A673 (cell line): ENCODE data around the gene SAMD4B. TPM values are rescaled to one million over a fixed set of nuclear protein-coding genes. Genes with fewer than 3 reads are reported as not detected.

ENCODE experiments used
- BruUV-seq: library from RNA; stranded (reverse); fragments of 400-500 nt; replicated peaks from 2 replicates; lab custom pipeline; 2021; lab: Mats Ljungman, UMichigan
- CTCF ChIA-PET: fragments of 300-600 bp; sonication (Branson Sonifier 250); formaldehyde crosslinking; loops from one replicate; lab custom pipeline; 2022; ENCODE audit warnings: antibody characterized with exemption; lab: Charles Lee
- POLR2A ChIA-PET: fragments of 300-600 bp; sonication (Branson Sonifier 250); formaldehyde crosslinking; loops from one replicate; lab custom pipeline; 2022; ENCODE audit warnings: antibody characterized with exemption; ENCODE audit not compliant: low non-redundant PET; lab: Charles Lee
- DNase-seq: peaks from one replicate; pipeline ENCODE4 v3.0.0-alpha.2; 2015; ENCODE audit warnings: low spot score
- H3K27ac ChIP-seq: fragments of 200-600 bp; sonication (generic); 2 replicates; pipeline ENCODE4 v1.5.1; 2016; ENCODE audit warnings: mixed run types, low read depth, mild to moderate bottlenecking, mixed read lengths, antibody characterized with exemption, low read length; ENCODE audit not compliant: poor library complexity, severe bottlenecking
- H3K27me3 ChIP-seq: fragments of 200-600 bp; sonication (generic); replicated peaks from 2 replicates; pipeline ENCODE4 v1.6.1; 2017; ENCODE audit warnings: mixed run types, low read depth, mild to moderate bottlenecking, mixed read lengths, antibody characterized with exemption, low read length; ENCODE audit not compliant: insufficient read depth, poor library complexity
- H3K36me3 ChIP-seq: fragments of 200-600 bp; sonication (generic); 2 replicates; pipeline ENCODE4 v1.6.1; 2016; ENCODE audit warnings: mixed run types, mild to moderate bottlenecking, mixed read lengths, antibody characterized with exemption, low read length; ENCODE audit not compliant: insufficient read depth, poor library complexity, severe bottlenecking
- H3K4me1 ChIP-seq: fragments of 200-600 bp; sonication (generic); 2 replicates; pipeline ENCODE4 v1.6.1; 2017; ENCODE audit warnings: mixed run types, mild to moderate bottlenecking, mixed read lengths, antibody characterized with exemption, low read length; ENCODE audit not compliant: insufficient read depth, poor library complexity, severe bottlenecking
- H3K4me3 ChIP-seq: fragments of 200-600 bp; sonication (generic); 2 replicates; pipeline ENCODE4 v1.5.1; 2016; ENCODE audit warnings: low read depth, mixed run types, mild to moderate bottlenecking, mixed read lengths, low read length; ENCODE audit not compliant: poor library complexity, severe bottlenecking
- H3K9me3 ChIP-seq: fragments of 200-600 bp; sonication (generic); 2 replicates; pipeline ENCODE4 v1.6.1; 2016; ENCODE audit warnings: mixed run types, low read depth, mild to moderate bottlenecking, mixed read lengths, antibody characterized with exemption, low read length; ENCODE audit not compliant: poor library complexity, severe bottlenecking
- EZH2 ChIP-seq: fragments of 200-600 bp; sonication (generic); IDR thresholded peaks from 2 replicates; pipeline ENCODE4 v1.6.1; 2017; ENCODE audit warnings: borderline replicate concordance, low read depth, mild to moderate bottlenecking, mixed read lengths, antibody characterized with exemption, low read length; ENCODE audit not compliant: poor library complexity, severe bottlenecking
- intact Hi-C: fragments of 100-400 bp; cut with micrococcal nuclease; formaldehyde crosslinking; loops from one replicate; pipeline ENCODE4 v1.10.0; 2022; ENCODE audit not compliant: unreplicated experiment
- total RNA-seq: library from RNA; stranded (reverse); gene quantifications from 2 replicates; pipeline ENCODE4 v1.2.3, GENCODE V29; 2021
- TF ChIP-seq, protein P1 (sequence below): fragments of 300-800, 200-600 bp; sonication (generic); conservative IDR thresholded peaks from 2 replicates; pipeline ENCODE4 v1.5.1; 2017; ENCODE audit warnings: low read depth, mild to moderate bottlenecking, antibody characterized with exemption, low read length, moderate library complexity, mixed read lengths

The SAMD4B gene
- total RNA-seq, 1 experiment from 2014 or later = 168 TPM

DNA sequence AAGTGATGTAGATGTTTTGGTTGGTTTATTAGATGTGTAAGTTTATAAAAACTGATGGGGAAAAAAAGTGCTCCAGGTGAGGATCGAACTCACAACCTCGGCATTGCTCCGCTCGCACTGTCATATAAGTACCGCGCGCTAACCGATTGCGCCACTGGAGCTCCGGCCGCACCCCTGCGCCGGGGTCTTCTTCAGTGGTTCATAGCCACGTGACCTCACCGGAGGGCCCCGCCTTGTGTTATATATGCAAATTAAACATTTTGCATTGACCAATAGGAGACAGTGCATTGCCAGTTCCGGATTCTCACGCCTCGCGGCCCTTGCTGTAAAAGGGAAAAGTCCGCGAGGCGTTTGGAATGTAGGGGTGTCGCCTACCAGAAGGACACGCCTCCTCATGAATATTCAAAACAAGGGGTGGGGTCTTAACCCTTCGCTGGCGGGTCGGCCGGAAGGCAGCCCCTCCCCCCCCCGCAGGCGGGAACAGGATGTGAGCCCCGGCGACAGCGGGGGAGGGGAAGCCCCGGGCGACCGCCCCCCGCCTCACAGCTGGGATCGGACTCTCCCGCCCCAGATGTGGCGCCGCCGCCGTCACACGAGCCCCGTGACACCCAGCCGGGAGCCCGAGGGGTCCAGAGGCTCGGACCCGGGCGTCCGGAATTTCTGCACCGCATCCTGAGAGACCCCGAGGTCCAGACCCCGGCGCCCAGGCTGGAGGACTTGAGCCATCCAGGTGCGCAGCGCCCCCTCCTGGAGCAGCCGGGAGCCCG lies 70.1 kb downstream of the SAMD4B start, which contains the start of gene PLEKHG2:
Gene PLEKHG2 (plus strand): TSS at position 570 of the 767 bp plus-strand sequence. CDS start 1,418 bp downstream, outside the sequence.
- intact Hi-C loops = loop anchor here (1.0 to 5.0 kb wide), 2 partner anchors 15 to 290 kb away; no protein-coding TSS in a partner anchor
- POLR2A ChIA-PET = no interaction called here
- Histone ChIP-seq H3K4me3 (peak within 1 kb of the TSS; percentile 100), H3K9me3 (no peaks in the 10 kb centered on the region), H3K4me1 (peaks cover 46% of the 10 kb centered on the region), H3K36me3 (peaks cover 21% of the 10 kb centered on the region), H3K27ac (peak within 1 kb of the TSS; percentile 97), H3K27me3 (no peaks in the 10 kb centered on the region)
- TF ChIP-seq, protein P1, sequence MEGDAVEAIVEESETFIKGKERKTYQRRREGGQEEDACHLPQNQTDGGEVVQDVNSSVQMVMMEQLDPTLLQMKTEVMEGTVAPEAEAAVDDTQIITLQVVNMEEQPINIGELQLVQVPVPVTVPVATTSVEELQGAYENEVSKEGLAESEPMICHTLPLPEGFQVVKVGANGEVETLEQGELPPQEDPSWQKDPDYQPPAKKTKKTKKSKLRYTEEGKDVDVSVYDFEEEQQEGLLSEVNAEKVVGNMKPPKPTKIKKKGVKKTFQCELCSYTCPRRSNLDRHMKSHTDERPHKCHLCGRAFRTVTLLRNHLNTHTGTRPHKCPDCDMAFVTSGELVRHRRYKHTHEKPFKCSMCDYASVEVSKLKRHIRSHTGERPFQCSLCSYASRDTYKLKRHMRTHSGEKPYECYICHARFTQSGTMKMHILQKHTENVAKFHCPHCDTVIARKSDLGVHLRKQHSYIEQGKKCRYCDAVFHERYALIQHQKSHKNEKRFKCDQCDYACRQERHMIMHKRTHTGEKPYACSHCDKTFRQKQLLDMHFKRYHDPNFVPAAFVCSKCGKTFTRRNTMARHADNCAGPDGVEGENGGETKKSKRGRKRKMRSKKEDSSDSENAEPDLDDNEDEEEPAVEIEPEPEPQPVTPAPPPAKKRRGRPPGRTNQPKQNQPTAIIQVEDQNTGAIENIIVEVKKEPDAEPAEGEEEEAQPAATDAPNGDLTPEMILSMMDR = peak; percentile 90
- TF ChIP-seq EZH2 = no peak
- peak; percentile 99 for DNase-seq
- BruUV-seq = no TSS peak
- CTCF ChIA-PET = interaction anchor here (0.7 to 1.8 kb wide), 4 partner anchors 15 to 311 kb away, joined by 4 to 16 read pairs (median 4); partner anchors contain the start of gene RPS16

DNA sequence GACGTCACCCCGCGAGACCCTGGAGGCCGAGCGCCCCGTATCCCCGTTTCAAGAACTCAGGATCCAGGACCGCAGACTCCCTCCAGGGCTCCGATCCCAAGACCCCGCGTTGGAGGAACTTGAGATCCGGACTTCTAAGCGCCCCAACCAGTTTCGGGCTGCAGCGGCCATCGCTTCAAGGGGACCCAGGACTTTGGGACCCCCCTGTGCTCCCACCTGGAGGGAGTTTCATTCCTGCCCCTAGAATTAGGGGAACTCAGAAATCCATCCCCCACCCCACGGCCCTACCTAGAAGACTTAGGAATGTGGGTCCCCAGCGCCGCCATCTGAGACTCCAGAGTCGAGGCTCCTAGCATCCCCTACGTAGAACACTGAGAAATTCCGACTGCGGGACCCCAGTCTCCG lies 70.6 kb downstream of the SAMD4B start:
- peaks cover 44% of the 10 kb centered on the region for H3K4me1 ChIP-seq
- TSS peak; percentile 36 for BruUV-seq
- H3K9me3 ChIP-seq = no peaks in the 10 kb centered on the region
- H3K36me3 ChIP-seq = peaks cover 27% of the 10 kb centered on the region
- DNase-seq = no peak
- CTCF ChIA-PET = interaction anchor here (0.7 kb wide), 1 partner anchor 211 kb away, joined by 5 read pairs; no protein-coding TSS in a partner anchor
- intact Hi-C loops = loop anchor here (1.0 to 5.0 kb wide), 2 partner anchors 16 to 291 kb away; no protein-coding TSS in a partner anchor
- H3K4me3 ChIP-seq = peak overlapping the region; percentile 100
- TF ChIP-seq, protein P1 = no peak; the same call in 1 of the 2 replicates
- TF ChIP-seq EZH2 = no peak
- POLR2A ChIA-PET = no interaction called here
- H3K27ac ChIP-seq = peak overlapping the region; percentile 97
- H3K27me3 ChIP-seq = no peaks in the 10 kb centered on the region

DNA sequence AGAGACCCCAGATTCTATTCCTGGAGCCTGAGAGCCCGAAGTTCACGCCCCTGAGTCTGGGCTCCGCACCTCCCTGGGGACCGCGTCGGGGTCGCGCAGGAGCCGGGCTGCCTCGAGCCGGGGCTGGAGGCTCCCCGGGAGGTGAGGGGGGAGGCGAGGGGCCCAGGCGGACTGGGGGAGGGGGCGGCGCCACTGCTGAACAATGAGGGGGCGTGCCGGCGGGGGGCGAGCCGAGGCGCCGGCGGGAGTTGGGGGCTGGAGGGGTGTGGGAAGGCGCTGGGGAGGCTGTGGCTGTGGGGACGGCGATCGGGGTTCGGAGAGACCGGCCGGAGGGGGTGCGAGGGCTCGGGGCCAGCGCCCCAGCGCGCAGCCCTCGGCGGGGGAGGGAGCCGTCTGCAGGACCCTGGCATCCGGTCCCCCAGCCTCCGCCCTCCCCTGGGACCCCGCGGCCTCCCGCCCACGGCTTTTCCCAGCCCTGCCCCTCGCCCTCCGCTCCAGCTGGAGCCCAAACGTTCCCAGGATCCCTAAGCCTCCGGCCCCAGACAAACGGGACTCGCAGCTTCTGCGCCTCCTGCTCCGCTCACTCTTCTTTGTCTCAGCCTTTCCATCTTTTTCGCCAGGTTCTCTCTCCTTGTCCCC lies 71.2 kb downstream of the SAMD4B start:
- POLR2A ChIA-PET = interaction anchor here (1.3 to 1.5 kb wide), 2 partner anchors 15 to 23 kb away, joined by 6 to 9 read pairs; partner anchors contain the start of gene RPS16
- CTCF ChIA-PET = interaction anchor here (0.6 to 1.5 kb wide), 2 partner anchors 22 to 71 kb away, joined by 3 to 5 read pairs; partner anchors contain the start of genes RPS16 and SAMD4B
- peak overlapping the region; percentile 100 for H3K4me3 ChIP-seq
- no TSS peak for BruUV-seq
- TF ChIP-seq EZH2 = no peak
- TF ChIP-seq, protein P1 = no peak
- H3K27ac ChIP-seq = peak overlapping the region; percentile 97
- no peaks in the 10 kb centered on the region for H3K9me3 ChIP-seq
- H3K27me3 ChIP-seq = no peaks in the 10 kb centered on the region
- peaks cover 25% of the 10 kb centered on the region for H3K36me3 ChIP-seq
- intact Hi-C loops = loop anchor here (5.0 kb wide), 1 partner anchor 291 kb away; no protein-coding TSS in a partner anchor
- peak; percentile 78 for DNase-seq
- peaks cover 39% of the 10 kb centered on the region for H3K4me1 ChIP-seq
